Measurements from ENCODE around the gene LHX4.

- TF ChIP-seq, protein P1, sequence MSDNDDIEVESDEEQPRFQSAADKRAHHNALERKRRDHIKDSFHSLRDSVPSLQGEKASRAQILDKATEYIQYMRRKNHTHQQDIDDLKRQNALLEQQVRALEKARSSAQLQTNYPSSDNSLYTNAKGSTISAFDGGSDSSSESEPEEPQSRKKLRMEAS (IDR thresholded peaks at IDR 0.05): no peak
- TF ChIP-seq, protein P2, sequence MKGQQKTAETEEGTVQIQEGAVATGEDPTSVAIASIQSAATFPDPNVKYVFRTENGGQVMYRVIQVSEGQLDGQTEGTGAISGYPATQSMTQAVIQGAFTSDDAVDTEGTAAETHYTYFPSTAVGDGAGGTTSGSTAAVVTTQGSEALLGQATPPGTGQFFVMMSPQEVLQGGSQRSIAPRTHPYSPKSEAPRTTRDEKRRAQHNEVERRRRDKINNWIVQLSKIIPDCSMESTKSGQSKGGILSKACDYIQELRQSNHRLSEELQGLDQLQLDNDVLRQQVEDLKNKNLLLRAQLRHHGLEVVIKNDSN (IDR thresholded peaks at IDR 0.05): no peak
- no peak for TF ChIP-seq EGR1 (IDR thresholded peaks at IDR 0.05)
- TF ChIP-seq RAD21 (IDR thresholded peaks at IDR 0.05; ENCODE audit: low read depth): no peak
- TF ChIP-seq FOXM1 (IDR thresholded peaks at IDR 0.05; ENCODE audit: borderline replicate concordance, low read depth): no peak
- TF ChIP-seq EP300 (IDR thresholded peaks at IDR 0.05; ENCODE audit: borderline replicate concordance): no peak
- TF ChIP-seq, protein P3, sequence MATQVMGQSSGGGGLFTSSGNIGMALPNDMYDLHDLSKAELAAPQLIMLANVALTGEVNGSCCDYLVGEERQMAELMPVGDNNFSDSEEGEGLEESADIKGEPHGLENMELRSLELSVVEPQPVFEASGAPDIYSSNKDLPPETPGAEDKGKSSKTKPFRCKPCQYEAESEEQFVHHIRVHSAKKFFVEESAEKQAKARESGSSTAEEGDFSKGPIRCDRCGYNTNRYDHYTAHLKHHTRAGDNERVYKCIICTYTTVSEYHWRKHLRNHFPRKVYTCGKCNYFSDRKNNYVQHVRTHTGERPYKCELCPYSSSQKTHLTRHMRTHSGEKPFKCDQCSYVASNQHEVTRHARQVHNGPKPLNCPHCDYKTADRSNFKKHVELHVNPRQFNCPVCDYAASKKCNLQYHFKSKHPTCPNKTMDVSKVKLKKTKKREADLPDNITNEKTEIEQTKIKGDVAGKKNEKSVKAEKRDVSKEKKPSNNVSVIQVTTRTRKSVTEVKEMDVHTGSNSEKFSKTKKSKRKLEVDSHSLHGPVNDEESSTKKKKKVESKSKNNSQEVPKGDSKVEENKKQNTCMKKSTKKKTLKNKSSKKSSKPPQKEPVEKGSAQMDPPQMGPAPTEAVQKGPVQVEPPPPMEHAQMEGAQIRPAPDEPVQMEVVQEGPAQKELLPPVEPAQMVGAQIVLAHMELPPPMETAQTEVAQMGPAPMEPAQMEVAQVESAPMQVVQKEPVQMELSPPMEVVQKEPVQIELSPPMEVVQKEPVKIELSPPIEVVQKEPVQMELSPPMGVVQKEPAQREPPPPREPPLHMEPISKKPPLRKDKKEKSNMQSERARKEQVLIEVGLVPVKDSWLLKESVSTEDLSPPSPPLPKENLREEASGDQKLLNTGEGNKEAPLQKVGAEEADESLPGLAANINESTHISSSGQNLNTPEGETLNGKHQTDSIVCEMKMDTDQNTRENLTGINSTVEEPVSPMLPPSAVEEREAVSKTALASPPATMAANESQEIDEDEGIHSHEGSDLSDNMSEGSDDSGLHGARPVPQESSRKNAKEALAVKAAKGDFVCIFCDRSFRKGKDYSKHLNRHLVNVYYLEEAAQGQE (IDR thresholded peaks at IDR 0.05; ENCODE audit: low read depth): no peak
- no peak for TF ChIP-seq CREB1 (IDR thresholded peaks at IDR 0.05; ENCODE audit: low read depth)
- TF ChIP-seq YY1 (IDR thresholded peaks at IDR 0.05; ENCODE audit: low read depth): no peak
Observed at GRCh38 chr1:180185281-180185680, 44.8 kb upstream of the LHX4 start.

Data from Ishikawa (cell line).